Measurements from ENCODE around the gene SI. TPM values are rescaled to one million over a fixed set of nuclear protein-coding genes. Genes with fewer than 3 reads are reported as not detected.

The SI gene
- total RNA-seq, 3 donors from 2014 or later (not counting 1 experiment from before 2014, with no cell fraction given) = not detected

- peaks cover 15 to 26% of the 10 kb centered on the region in 2 donors for H3K9me3 Mint-ChIP-seq
- no peak overlapping the region for H3K27ac Mint-ChIP-seq
- intact Hi-C loops (cut with micrococcal nuclease) = no loop called here
- no peaks in the 10 kb centered on the region for H3K36me3 ChIP-seq (ENCODE audit: control insufficient read depth, insufficient read depth, low read length)
- no peak for ATAC-seq
- H3K9me3 ChIP-seq (ENCODE audit: control insufficient read depth, insufficient read depth, low read length) = peaks cover 14% of the 10 kb centered on the region
- no peak overlapping the region for H3K4me3 Mint-ChIP-seq
- no peak for TF ChIP-seq CTCF (IDR thresholded peaks at IDR 0.05)
- no peak overlapping the region for H3K27ac ChIP-seq (ENCODE audit: low read length)
- DNase-seq = no peak
- H3K4me1 Mint-ChIP-seq = no peaks in the 10 kb centered on the region
- H3K4me3 ChIP-seq (ENCODE audit: low read length) = no peak overlapping the region
- WGBS (ENCODE audit: insufficient coverage) = no CpG with 5 or more reads among the region's 2 CpGs
- H3K27me3 ChIP-seq (ENCODE audit: control insufficient read depth, insufficient read depth, low read length) = no peaks in the 10 kb centered on the region
- H3K27me3 Mint-ChIP-seq (ENCODE audit: low read depth in 2 of 2) = no peaks in the 10 kb centered on the region
- H3K36me3 Mint-ChIP-seq = peaks cover 23% of the 10 kb centered on the region
- H3K4me1 ChIP-seq (ENCODE audit: control insufficient read depth, insufficient read depth, low read length) = no peaks in the 10 kb centered on the region
Observed at GRCh38 chr3:164929642-164930041, 148.7 kb downstream of the SI start.

Other genes starting within 250 kb of the SI start
- not detected for gene SLITRK3, start 117.9 kb upstream of the SI start, total RNA-seq

All from natural killer cell (primary cell).